SK-N-SH treated with all-trans-retinoic acid at 6 μM for 48 hours (cell line): ENCODE data around the gene MTA3.
"Not testable (repeated sequence)": the region's sequence is repeated elsewhere in the genome, so short reads cannot be mapped to it uniquely, and the experiment has no call there.

ENCODE experiments used
- ATAC-seq: fragments of 200-7000 bp; cut with Tn5 transposase; 3 replicates; pipeline ENCODE4 v1.9.1; 2020; ENCODE audit warnings: mild to moderate bottlenecking, moderate library complexity
- ARNTL ChIP-seq: fragments of 450-650 bp; formaldehyde crosslinking; IDR thresholded peaks from 2 replicates; pipeline ENCODE4 v1.5.0; 2020; ENCODE audit warnings: low read depth, mild to moderate bottlenecking, moderate library complexity, borderline replicate concordance
- BACH2 ChIP-seq: fragments of 250-450 bp; sonication (Bioruptor Pico); IDR thresholded peaks from 2 replicates; pipeline ENCODE4 v1.9.0; 2021; ENCODE audit warnings: mild to moderate bottlenecking, borderline replicate concordance
- CREB5 ChIP-seq: fragments of 250-450 bp; sonication (Bioruptor Pico); IDR thresholded peaks from 2 replicates; pipeline ENCODE4 v1.5.1; 2020; ENCODE audit warnings: low read depth, mild to moderate bottlenecking, moderate library complexity
- ESRRG ChIP-seq: fragments of 250-450 bp; sonication (Bioruptor Pico); IDR thresholded peaks from 2 replicates; pipeline ENCODE4 v1.6.1; 2021; ENCODE audit warnings: mild to moderate bottlenecking
- GLIS3 ChIP-seq: fragments of 250-450 bp; sonication (Bioruptor Pico); IDR thresholded peaks from 2 replicates; pipeline ENCODE4 v1.5.0; 2020; ENCODE audit warnings: mild to moderate bottlenecking, moderate library complexity
- PATZ1 ChIP-seq: fragments of 250-450 bp; sonication (Bioruptor Pico); IDR thresholded peaks from 2 replicates; pipeline ENCODE4 v1.8.0; 2020; ENCODE audit warnings: mild to moderate bottlenecking, moderate library complexity, borderline replicate concordance
- POU6F1 ChIP-seq: fragments of 250-450 bp; sonication (Bioruptor Pico); IDR thresholded peaks from 2 replicates; pipeline ENCODE4 v1.8.0; 2021; ENCODE audit warnings: low read depth, mild to moderate bottlenecking, moderate library complexity, borderline replicate concordance
- PPARA ChIP-seq: fragments of 250-450 bp; sonication (Bioruptor Pico); IDR thresholded peaks from 2 replicates; pipeline ENCODE4 v1.5.0; 2020; ENCODE audit warnings: mild to moderate bottlenecking, borderline replicate concordance
- RARB ChIP-seq: fragments of 250-450 bp; sonication (Bioruptor Pico); IDR thresholded peaks from 2 replicates; pipeline ENCODE4 v1.8.0; 2021; ENCODE audit warnings: mild to moderate bottlenecking, moderate library complexity
- SNAI2 ChIP-seq: fragments of 250-450 bp; sonication (Bioruptor Pico); IDR thresholded peaks from 2 replicates; pipeline ENCODE4 v1.5.0; 2020; ENCODE audit warnings: mild to moderate bottlenecking, moderate library complexity
- TCF4 ChIP-seq: fragments of 250-450 bp; sonication (Bioruptor Pico); IDR thresholded peaks from 2 replicates; pipeline ENCODE4 v1.8.0; 2021; ENCODE audit warnings: mild to moderate bottlenecking, moderate library complexity, borderline replicate concordance
- TOX ChIP-seq: fragments of 250-450 bp; sonication (Bioruptor Pico); IDR thresholded peaks from 2 replicates; pipeline ENCODE4 v1.8.0; 2021; ENCODE audit warnings: mild to moderate bottlenecking, moderate library complexity, borderline replicate concordance
- TSHZ2 ChIP-seq: fragments of 250-450 bp; sonication (Bioruptor Pico); IDR thresholded peaks from 2 replicates; pipeline ENCODE4 v1.5.0; 2020; ENCODE audit warnings: mild to moderate bottlenecking, moderate library complexity
- ZC3H10 ChIP-seq: fragments of 250-450 bp; sonication (Bioruptor Pico); IDR thresholded peaks from 2 replicates; pipeline ENCODE4 v1.5.1; 2021; ENCODE audit warnings: mild to moderate bottlenecking, moderate library complexity
- ZFP3 ChIP-seq: fragments of 250-450 bp; sonication (Bioruptor Pico); IDR thresholded peaks from 2 replicates; pipeline ENCODE4 v1.5.0; 2020; ENCODE audit warnings: mild to moderate bottlenecking, moderate library complexity
- ZNF565 ChIP-seq: fragments of 450-650 bp; formaldehyde crosslinking; conservative IDR thresholded peaks from 2 replicates; pipeline ENCODE4 v1.5.0; 2020; ENCODE audit warnings: low read depth, mild to moderate bottlenecking, moderate library complexity
- ZNF8 ChIP-seq: fragments of 450-650 bp; formaldehyde crosslinking; IDR thresholded peaks from 2 replicates; pipeline ENCODE4 v1.5.0; 2020; ENCODE audit warnings: mild to moderate bottlenecking, moderate library complexity

MTA3 gene

GRCh38 chr2:42624047-42624446 lies 55.6 kb downstream of the MTA3 start:
- no peak for ATAC-seq
- no peak for TF ChIP-seq BACH2
- TF ChIP-seq ZNF8 (CRISPR knock-in tag): no peak
- no peak for TF ChIP-seq ZNF565 (CRISPR knock-in tag)
- TF ChIP-seq POU6F1 (CRISPR knock-in tag): no peak
- no peak for TF ChIP-seq PATZ1 (CRISPR knock-in tag)
- TF ChIP-seq TCF4: no peak

GRCh38 chr2:42628024-42628423 lies 59.6 kb downstream of the MTA3 start:
- ATAC-seq: not testable (repeated sequence)

- no peak for ATAC-seq
- TF ChIP-seq ESRRG (CRISPR knock-in tag): no peak
- TF ChIP-seq ZFP3 (CRISPR knock-in tag): no peak
- TF ChIP-seq TSHZ2 (CRISPR knock-in tag): no peak
- TF ChIP-seq ZNF565 (CRISPR knock-in tag): no peak
- TF ChIP-seq PATZ1 (CRISPR knock-in tag): no peak
- no peak for TF ChIP-seq ZC3H10
- TF ChIP-seq, all 23 proteins: peak for 0
Observed at GRCh38 chr2:42636934-42637333, 68.5 kb downstream of the MTA3 start.

GRCh38 chr2:42638080-42638784 lies 69.8 kb downstream of the MTA3 start:
- no peak for ATAC-seq
- no peak for TF ChIP-seq PPARA (CRISPR knock-in tag)

GRCh38 chr2:42639340-42640077 lies 71.1 kb downstream of the MTA3 start:
- ATAC-seq: no peak
- TF ChIP-seq RARB (CRISPR knock-in tag) (no peak), TOX (CRISPR knock-in tag) (no peak), ZNF565 (CRISPR knock-in tag) (no peak), GLIS3 (CRISPR knock-in tag) (no peak), CREB5 (CRISPR knock-in tag) (no peak), ZFP3 (CRISPR knock-in tag) (no peak), ESRRG (CRISPR knock-in tag) (no peak), SNAI2 (CRISPR knock-in tag) (no peak), TSHZ2 (CRISPR knock-in tag) (no peak), ZC3H10 (no peak), POU6F1 (CRISPR knock-in tag) (no peak), ARNTL (CRISPR knock-in tag) (no peak), BACH2 (no peak)
